Measurements from ENCODE around the gene CEP104.

Gene CEP104

DNA sequence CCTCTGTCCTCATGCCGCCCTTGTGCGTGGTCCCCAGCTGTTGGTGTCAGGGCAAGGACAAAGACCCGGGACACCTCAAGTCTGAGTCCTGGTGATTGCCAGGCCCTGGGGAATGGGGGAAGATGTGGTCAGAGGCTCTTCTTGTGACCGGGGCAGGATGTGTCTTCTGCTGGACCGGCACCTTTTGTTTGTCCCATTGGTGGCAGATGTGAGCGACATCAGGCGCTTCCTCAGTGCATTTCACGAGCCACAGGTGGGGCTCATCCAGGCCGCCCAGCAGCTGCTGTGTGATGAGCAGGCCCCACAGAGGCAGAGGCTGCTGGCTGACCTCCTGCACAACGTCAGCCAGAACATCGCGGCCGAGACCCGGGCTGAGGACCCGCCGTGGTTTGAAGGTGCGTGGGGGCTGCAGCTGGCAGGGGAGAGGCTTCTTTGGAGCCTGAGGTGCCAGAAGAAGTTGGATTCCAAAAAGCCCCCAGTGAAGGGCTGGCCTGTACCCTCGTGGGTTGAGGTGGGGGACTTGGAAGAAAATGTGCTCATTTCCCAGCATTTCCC is 8.7 kb upstream of the CEP104 start:
- DNase-seq, result no peak

DNA sequence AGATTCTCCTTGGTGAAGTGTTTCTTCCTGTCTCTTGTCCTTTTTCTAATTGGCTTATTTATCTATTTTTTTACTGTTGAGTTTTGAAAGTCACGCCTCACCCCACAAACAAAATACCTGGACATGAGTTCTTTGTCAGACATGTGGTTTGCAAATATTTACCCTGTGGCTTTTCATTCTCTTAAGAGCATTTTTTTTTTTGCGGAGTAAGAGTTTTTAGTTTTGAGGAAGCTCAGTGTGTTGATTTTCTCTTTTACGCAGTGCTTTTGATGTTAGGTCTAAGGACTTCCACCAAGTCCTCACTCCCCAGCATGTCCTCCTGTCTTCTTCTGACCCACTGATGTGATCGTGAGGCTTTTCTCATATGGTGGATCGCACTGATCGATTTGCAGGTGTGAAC is 7.9 kb upstream of the CEP104 start:
- no peak for DNase-seq

DNA sequence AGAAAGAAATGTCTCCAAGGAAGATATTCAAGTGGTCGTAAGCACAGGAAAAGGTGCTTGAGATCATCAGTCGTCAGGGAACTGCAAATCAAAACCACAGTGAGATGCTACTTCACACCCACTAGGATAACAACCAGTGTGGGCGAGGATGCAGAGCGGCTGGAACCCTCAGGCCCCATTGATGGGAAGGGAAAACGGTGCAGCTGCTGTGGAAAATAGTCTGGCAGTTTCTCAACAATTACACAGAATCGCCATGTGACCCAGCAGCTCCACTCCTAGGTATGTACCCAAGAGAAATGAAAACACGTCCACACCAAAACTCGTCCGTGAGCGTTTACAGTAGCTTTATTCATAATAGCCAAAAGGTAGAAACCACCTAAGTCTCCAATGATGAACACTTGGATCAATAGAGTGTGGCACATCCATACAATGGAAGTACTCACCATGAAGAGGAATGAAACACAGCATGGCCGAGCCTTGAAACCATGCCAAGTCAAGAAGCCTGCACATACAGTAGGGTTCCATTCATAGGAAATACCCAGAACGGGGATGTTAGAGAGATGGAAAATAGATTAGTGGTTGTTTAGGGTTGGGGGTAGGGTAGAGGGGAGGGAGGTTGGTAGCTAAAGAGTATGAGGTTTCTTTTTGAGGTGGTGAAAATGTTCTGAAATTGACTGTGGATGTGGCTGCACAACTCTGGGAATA is 6.4 kb upstream of the CEP104 start:
- no peak for DNase-seq

DNA sequence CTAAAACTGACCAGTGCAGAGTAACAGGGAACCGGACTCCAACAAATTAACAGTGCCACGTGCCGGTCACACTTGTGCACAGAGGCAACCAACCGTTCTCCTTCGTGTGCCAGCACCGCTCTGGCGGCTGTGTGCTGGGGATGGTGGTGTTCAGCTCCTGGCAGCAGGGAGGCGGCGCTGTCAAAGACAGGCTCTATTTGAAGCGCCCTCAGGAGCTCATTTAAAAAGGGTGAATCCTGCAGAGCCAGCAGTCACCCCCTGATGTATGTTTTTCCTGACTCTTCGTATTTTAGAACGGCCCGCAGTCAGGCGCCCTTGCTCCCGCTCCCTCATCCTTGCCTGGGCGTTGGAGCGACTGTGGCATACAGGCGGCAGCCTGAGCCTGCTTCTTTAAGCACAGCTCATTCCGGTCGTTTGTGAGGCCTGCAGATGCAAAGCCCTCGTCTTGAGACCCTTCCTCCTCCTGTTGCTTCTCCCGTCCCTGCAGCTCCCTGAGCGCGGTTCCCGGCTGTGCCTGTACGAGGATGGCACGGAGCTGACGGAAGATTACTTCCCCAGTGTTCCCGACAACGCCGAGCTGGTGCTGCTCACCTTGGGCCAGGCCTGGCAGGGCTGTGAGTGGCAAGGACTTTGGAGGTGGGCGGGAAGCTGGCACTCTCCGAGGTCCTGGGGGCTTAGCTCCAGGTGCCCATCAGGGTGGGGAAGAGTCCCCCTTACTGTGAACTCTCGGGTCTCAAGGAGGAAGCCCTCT is 1.4 kb upstream of the CEP104 start:
- peak in 1 of 2 donors; percentile 5 for DNase-seq

DNA sequence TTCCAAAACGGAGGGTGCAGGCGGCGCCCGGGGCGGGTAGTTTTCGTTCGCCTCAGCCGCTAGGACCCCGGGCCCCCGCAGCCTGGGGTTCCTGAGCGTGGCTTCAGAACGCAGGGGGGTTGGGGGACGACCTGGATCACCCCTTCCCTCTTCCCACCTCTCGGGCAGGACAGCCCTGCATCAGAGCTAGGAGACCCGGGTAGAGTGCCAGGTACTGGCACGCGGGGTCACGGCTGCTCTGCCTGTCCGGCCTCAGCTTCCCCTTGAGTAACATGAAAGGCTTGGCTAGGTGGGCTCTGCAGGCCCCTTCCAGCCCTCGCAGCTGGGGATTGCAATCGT is 749 bp upstream of the CEP104 start:
- no peak for DNase-seq

DNA sequence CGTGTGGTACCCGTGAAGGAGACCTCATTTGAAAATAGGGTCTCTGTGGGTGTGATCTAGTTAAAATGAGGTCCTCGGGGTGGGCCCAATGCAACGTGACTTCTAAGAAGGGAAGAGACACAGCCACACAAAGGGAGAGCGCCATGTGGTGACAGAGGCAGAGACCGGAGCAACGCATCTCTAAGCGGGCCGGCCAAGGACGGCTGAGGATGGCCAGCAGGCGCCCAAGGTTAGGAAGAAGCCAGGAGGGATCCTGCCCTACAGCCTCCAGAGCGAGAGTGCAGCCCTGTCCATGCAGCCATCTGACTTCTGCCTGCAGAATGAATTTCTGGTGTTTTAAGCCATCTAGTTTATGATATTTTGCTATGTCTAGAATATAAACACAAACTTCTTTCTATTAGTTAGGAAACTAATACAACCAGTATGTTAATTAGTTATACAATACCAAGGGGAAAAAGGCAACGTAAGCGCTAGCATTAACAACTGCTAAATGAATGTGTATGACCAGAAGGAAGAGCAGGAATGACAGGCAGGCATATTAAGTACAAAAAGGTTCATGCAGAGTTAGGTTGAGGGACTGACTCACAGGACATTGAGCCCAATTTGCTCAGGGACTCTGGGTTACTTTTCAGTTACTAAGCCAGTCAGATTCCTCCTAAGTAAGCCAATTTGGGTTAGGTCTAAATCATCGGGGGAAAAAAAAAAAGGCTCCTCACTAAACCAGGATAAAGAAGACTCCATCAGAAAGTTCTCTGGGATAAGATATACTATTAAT is 4.1 kb downstream of the CEP104 start:
- no peak for DNase-seq

DNA sequence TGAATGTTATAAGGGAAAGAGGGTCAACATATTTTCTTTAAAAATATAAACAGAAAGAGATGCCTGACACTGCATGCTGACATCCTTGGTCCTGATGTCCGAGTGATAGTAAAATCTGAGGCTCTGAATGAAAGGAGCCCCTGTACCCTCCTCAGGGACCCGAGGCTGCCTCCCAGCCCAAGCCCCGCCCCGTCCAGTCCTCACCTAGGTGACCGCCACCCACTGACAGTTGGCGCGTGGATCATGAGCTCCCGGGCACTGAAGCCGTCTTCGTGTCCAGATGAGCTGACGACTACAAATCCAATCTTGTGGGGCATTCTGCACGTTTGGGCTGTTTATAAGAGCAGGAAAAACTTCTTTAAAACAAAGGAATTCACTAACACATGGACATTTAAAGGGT is 4.9 kb downstream of the CEP104 start:
- no peak for DNase-seq

DNA sequence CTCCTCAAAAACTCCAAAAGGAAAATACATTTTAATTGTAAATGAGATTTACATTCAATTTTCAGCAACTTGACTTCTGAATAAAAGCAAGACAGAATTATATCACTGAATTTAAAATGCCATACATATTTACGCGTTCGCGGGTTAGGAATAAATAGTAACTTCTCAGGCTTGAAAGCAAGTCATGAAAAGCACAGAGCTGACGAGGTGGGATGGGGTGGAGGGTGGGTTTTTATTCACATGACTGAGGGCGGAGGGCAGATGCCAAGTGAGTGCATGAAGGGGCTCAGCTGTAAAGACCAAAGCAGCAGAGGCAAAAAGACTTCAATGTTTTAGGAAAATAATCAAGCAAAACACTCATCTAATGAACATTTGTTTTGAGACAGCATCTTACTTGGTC is 5.7 kb downstream of the CEP104 start:
- no peak for DNase-seq

DNA sequence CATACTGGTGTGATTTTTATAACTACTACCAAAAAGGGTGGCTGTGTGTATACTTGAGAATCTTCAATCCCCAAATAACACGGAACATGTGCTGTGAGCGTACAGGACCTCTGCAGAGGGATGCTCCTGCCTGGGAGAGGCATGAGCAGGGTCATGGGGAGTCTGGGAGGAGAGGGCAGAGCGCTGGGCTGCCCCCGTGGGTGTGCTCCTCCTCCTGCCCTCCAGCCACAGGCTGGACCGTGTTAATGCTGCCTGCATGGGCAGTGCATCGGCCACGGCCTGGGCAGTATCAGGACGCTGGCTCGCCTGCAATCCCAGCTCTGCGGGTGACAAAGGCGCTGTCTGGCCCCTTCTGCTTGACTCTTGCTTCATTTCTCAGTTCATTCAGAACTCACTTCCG is 6.2 kb downstream of the CEP104 start:
- no peak for DNase-seq

DNA sequence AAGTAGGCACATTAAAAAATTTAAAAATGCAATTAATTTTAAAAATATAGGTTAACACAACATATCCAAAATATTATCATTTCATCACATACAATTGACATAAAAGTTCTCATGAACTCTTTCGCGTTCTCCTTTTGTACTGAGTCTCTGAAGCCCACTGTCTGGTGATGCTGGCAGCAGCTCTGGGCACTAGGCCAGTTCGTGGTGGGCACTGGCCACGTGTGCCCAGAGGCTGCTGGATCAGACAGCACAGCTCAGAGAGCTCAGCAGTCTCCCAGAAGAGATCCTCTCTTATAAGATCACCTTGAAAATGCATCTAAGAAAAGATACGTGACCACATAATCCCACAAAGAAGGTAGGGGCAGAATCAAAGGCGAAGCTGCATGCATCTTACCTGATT is 9.9 kb downstream of the CEP104 start:
- DNase-seq, result no peak

DNA sequence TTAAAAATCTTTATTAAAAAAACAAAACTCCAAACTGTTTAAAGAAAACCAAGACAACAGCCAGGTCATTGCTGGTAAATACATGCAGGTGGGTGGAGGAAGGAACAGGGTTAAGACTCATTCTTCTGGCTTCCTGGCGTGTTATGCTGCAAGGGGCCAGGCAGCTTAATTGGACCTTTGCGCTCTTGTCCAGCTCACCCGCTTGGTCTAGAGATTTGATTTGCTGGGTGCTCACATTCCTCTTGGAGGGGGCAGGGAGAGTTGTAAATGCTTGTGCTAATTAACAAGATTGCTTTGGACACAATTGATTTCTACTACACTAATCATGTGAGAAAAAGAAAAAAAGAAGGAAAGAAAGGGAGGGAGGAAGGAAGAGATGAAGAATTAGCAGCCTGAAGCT is 10.5 kb downstream of the CEP104 start:
- no peak for DNase-seq

DNA sequence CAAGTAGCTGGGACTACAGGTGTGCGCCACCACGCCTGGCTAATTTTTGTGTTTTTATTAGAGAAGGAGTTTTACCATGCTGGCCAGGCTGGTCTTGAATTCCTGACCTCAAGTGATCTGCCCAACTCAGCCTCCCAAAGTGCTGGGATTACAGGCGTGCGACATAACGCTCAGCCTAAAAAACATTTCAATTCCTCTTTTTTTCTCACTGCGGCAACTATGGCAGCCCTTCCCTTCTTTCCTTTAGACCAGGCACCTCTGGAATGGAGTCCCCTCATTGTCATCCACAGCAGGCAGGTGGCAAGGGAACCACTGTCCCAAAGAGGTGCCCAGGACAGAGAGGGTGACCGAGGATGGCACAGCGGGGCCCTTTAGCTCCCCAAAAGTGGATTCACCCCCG is 14.1 kb downstream of the CEP104 start:
- DNase-seq, result no peak

DNA sequence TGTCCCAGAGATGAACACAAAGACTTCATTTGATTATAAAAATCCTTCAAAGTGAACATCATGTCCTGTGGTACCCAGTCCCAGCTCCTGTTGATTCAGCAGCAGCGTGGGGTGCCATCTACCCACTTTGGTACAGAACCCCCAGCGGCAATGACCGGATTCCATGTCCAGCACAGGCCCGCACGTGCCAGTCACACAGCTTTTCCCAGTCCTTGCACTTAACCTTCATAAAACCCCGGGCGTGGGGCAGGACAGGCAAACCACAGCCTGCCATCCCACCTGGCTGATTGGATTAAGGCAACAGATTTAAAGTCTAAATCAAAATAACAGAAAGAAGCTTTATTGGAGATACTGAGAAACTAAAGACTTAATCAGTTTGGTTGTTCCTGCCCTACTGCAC is 15.5 kb downstream of the CEP104 start:
- no peak for DNase-seq

DNA sequence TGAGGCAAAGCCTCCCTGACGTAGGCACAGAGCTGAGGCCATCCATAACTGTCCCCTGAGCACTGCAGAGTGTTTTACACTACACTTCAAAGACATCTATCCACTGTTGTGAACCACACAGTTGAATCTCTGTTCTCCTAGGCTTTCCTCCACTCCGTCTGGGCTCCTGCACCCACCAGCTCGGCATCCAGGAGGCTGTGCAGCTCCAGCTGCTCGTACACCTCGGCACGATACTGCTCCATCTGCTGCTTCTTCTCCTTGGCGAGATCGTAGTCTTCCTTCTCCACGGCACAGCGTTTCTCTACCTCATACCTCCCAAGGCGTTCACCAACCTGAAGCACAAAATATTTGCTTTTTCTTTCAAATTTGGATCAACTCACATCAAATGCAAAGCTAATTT is 18.2 kb downstream of the CEP104 start:
- no peak for DNase-seq

DNA sequence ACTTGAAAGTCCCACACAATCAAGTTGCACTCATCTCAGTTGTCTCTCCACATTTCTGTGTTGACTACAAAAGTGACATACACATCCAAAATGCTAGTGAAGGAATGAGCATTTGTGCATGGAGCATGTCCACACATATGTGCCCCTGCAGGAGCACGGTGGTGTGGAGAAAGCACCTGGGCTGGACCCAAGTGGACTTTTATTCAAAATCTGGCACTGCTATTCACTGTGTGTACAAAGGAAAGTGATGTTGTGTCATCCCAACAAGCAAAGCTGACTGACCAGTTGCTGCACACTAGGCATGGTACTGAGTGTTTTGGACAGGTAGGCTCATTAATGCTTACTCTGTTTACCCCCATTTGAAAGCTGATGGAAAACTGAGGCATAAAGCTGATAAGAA is 19.3 kb downstream of the CEP104 start:
- no peak for DNase-seq

DNA sequence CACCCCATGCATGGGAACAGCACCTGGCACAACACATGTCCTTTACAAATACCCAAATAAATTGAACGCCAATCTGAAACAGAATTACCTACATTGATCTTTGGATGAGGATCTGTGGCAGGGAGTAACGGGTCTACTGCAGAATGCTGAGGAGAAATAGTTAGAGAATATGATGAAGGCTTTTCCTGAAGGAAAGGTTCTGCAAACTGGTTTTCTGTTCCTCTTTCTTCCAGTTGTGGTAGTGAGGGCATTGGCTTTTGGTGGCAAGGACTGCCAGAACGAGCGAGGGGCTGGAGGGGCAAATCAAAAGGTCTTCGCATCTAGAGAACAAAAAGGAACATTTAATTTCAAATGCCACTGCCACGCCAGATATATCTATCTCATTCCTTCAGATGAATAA is 19.8 kb downstream of the CEP104 start:
- no peak for DNase-seq

DNA sequence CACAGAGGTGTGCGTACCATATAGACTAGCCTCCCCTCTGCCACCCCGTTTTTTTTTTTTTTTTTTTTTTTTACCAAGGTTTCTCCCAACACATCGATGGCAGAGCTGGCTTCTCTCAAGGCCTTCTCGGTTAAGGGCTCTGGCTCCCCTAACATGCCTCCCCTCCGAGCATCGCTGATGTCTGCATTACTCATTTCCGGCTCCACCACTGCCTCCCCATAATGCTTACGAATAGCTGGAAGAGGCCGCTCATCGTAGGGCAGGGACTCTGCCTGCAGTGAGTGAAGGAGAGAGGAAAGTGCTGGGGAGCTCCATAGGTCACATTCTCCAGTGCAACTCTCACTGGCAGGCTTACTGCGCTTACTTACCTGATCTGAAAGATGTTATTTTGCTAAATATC is 20.6 kb downstream of the CEP104 start:
- no peak for DNase-seq

DNA sequence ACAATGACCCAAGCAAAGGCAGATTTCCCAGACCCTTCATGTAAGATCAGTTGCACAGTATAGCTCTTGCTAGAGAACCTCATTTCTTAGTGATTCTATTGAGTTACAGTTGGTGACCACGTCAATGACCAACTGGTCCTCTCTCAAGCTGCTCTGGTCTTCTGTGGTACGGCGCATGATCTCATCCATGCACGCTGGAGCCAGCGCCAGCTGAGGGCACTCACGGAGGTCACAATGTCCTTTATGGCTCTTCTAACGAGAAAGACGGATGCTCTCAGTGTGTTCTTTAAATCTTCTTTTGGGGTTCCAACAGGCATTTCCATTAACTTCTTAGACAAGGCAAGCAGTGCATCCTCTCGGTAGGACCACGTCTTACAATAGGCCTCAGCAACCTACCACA is 22.3 kb downstream of the CEP104 start:
- DNase-seq, result no peak

DNA sequence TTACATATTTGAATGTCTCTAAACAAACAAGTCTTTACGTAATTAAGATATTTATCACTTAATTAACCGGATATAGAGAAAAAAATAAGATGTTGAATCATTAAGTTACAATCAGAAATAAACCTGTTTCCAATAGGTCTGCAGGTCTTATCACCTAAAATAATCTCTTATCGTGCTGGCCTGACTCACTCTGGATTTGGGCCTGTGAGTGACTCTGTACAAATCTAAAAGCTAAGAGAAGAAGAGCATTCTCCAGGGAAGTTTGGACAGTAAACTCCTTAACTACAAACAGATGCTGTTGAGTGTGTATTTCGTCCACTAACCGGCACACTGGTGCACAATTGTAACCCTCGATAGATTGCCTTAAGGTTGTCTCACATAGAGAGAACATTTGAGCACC is 25.3 kb downstream of the CEP104 start:
- DNase-seq, result no peak

DNA sequence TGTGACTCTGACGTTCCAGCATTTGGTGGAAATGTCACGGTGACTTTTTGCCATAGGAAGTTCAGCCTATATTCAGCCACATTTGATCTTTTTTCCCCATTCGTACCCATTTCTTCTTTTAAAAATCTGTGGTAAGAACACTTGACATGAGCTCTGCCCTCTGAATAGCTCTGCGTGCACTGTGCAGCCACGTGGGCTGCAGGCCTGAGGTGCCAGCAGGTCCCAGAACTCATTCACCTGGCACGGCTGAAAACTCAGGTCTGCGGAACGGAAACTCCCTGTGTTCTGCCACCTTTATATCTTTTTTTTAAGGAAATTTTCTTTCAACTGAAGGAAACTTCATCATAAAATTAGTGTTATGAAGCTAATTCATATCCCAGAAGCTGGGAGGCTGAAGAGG is 28.6 kb downstream of the CEP104 start:
- DNase-seq, result no peak

DNA sequence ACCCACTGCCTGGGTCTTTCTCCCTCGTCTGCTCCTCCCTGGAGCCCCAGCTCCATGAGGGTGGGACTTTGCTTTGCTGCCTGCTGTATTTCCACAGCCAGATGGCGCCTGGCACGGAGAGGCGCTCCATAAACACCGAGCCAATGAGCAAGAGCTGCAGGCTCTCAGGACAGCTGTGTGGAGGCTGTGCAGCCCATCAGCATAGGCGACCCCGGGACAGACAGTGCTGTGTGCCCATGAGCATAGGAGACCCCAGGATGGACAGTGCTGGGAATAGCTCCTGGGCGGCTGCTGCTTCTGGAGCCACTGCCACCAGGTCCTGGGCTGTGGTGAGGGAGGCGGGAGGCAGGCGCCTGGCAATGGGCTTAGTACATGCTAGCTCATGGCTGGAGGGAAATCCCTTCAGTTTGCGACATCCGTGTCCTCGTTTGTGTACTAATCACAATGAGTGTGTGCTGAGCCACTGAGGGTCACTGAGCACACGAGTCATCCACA is 29.2 kb downstream of the CEP104 start:
- DNase-seq, result no peak

DNA sequence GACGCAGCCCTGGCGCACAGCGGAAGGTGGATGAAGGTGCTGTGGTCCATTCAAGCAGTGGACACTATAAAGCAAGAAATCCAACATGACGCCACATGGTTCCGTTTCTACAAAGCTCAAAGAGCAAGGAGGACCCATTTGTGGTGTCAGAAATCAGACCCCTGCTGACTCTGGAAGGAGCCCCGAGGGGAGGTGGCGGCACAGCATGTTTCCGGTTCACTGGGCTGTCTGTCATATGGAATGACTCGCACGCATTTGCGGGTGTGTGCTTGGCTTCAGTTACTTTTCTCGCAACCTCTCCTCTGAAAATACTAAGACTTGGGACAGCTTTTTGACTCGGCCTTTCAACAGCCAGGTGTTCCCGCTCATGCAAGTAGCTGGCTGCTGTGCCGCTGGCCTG is 31.7 kb downstream of the CEP104 start:
- DNase-seq, result no peak

DNA sequence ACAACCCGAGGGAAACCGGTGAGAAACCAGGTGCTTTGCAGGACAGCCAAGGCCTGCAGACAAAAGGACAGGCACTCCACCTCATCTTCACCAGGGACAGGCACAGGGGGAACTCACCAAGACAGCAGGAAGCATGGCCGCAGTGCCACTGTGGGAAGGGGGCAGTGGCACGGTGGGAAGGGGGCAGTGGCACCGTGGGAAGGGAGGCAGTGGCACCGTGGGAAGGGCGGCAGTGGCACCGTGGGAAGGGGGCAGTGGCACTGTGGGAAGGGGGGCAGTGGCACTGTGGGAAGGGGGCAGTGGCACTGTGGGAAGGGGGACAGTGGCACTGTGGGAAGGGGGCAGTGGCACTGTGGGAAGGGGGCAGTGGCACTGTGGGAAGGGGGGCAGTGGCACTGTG is 32.4 kb downstream of the CEP104 start:
- DNase-seq, result no peak

DNA sequence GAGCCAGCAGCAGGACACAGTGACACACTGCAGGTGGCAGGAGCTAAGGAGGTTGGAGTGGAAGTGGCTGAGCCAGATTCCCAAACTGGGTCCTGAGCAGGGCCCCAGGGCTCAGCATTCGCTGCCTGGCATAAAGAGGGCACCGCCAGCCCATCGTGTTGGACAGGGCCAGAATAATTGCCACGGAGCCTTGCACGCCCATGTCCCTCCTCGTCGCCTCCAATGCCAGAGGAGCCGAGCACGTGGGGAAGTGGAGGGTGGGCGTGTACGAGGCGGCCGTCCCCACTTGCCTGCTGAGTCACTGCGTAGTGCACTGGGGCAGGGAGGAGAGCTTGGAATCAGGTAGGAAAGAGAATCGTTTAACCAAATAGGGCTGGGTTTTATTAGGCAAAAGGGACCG is 34.6 kb downstream of the CEP104 start:
- no peak for DNase-seq
